Activated CD8-positive, alpha-beta memory T cell treated with anti-CD3 and anti-CD28 coated beads, Interleukin-2, amount 50 U/mL, for 24 hours (primary cell): ENCODE results near the gene SERPINE3.

ENCODE experiments used
- DNase-seq: peaks from one replicate; pipeline ENCODE4 v3.0.0-alpha.2; 2020; ENCODE audit errors: extremely low read depth

The SERPINE3 gene

GRCh38 chr13:51328488-51328887 lies 11.0 kb upstream of the SERPINE3 start:
- DNase-seq = no peak

- no peak for DNase-seq
These were observed 9.9 kb upstream of the SERPINE3 start for GRCh38 chr13:51329606-51330005.

- no peak for DNase-seq
These were observed 8.7 kb upstream of the SERPINE3 start for GRCh38 chr13:51330791-51331190.

- DNase-seq = no peak
These were observed 8.1 kb upstream of the SERPINE3 start for GRCh38 chr13:51331354-51331861.

GRCh38 chr13:51332566-51333361 lies 6.7 kb upstream of the SERPINE3 start:
- DNase-seq = no peak

GRCh38 chr13:51333421-51333820 lies 6.1 kb upstream of the SERPINE3 start:
- no peak for DNase-seq

- no peak for DNase-seq
These were observed 5.7 kb upstream of the SERPINE3 start for GRCh38 chr13:51333826-51334225.

GRCh38 chr13:51336746-51337145 lies 2.7 kb upstream of the SERPINE3 start:
- DNase-seq = no peak

GRCh38 chr13:51339952-51340732 lies 651 bp downstream of the SERPINE3 start:
- DNase-seq = no peak

GRCh38 chr13:51341232-51341631 lies 1.7 kb downstream of the SERPINE3 start:
- DNase-seq = no peak

GRCh38 chr13:51341791-51342190 lies 2.3 kb downstream of the SERPINE3 start:
- DNase-seq = no peak

GRCh38 chr13:51342706-51343105 lies 3.2 kb downstream of the SERPINE3 start:
- DNase-seq = no peak

GRCh38 chr13:51343475-51343874 lies 4.0 kb downstream of the SERPINE3 start:
- DNase-seq = no peak

- DNase-seq = no peak
These were observed 6.9 kb downstream of the SERPINE3 start for GRCh38 chr13:51346397-51346796.

GRCh38 chr13:51347099-51347498 lies 7.6 kb downstream of the SERPINE3 start:
- DNase-seq = no peak

- DNase-seq = no peak
These were observed 8.8 kb downstream of the SERPINE3 start for GRCh38 chr13:51348069-51348967.

- DNase-seq = no peak
These were observed 9.5 kb downstream of the SERPINE3 start for GRCh38 chr13:51349016-51349415.

GRCh38 chr13:51355217-51355616 lies 15.7 kb downstream of the SERPINE3 start:
- no peak for DNase-seq

- DNase-seq = no peak
These were observed 18.6 kb downstream of the SERPINE3 start for GRCh38 chr13:51357928-51358595.

GRCh38 chr13:51359352-51359751 lies 19.9 kb downstream of the SERPINE3 start:
- DNase-seq = no peak

- no peak for DNase-seq
These were observed 21.0 kb downstream of the SERPINE3 start for GRCh38 chr13:51360489-51360888.
